GM21619 (cell line): ENCODE data around the gene EFL1.
"Not testable (repeated sequence)": the region's sequence is repeated elsewhere in the genome, so short reads cannot be mapped to it uniquely, and the experiment has no call there.

ENCODE experiments used
- ATAC-seq: cut with Tn5 transposase; IDR thresholded peaks from one replicate; pipeline ENCODE4 v1.9.1; 2021; ENCODE audit not compliant: unreplicated experiment

Gene EFL1

GRCh38 chr15:82262422-82263026 lies at the start of gene EFL1, which contains the start of gene SAXO2:
Gene EFL1, minus strand, starts transcription at chr15:82262734. Its CDS starts 956 bp downstream, at chr15:82261778.
Gene SAXO2, plus strand, starts transcription at chr15:82262818. Its CDS starts 62 bp downstream, at chr15:82262880.
- peak; percentile 93 for ATAC-seq

GRCh38 chr15:82311321-82311720 lies 48.8 kb upstream of the EFL1 start:
- not testable (repeated sequence) for ATAC-seq

- ATAC-seq = no peak
These were observed 47.3 kb upstream of the EFL1 start for GRCh38 chr15:82309802-82310201.

- ATAC-seq = no peak
These were observed 45.2 kb upstream of the EFL1 start for GRCh38 chr15:82307714-82308081.

GRCh38 chr15:82306791-82307713 lies 44.5 kb upstream of the EFL1 start:
- no peak for ATAC-seq

GRCh38 chr15:82305621-82306048 lies 43.1 kb upstream of the EFL1 start:
- ATAC-seq = no peak

GRCh38 chr15:82304778-82305090 lies 42.2 kb upstream of the EFL1 start:
- ATAC-seq = no peak

GRCh38 chr15:82303956-82304777 lies 41.6 kb upstream of the EFL1 start:
- ATAC-seq = no peak

- no peak for ATAC-seq
These were observed 38.9 kb upstream of the EFL1 start for GRCh38 chr15:82301296-82302016.

GRCh38 chr15:82300883-82301282 lies 38.3 kb upstream of the EFL1 start:
- no peak for ATAC-seq

GRCh38 chr15:82300326-82300725 lies 37.8 kb upstream of the EFL1 start:
- not testable (repeated sequence) for ATAC-seq

- not testable (repeated sequence) for ATAC-seq
These were observed 37.0 kb upstream of the EFL1 start for GRCh38 chr15:82299511-82299914.

GRCh38 chr15:82298520-82298919 lies 36.0 kb upstream of the EFL1 start:
- ATAC-seq = no peak

- no peak for ATAC-seq
These were observed 35.5 kb upstream of the EFL1 start for GRCh38 chr15:82298032-82298431.

- ATAC-seq = no peak
These were observed 35.0 kb upstream of the EFL1 start for GRCh38 chr15:82297546-82297945.

GRCh38 chr15:82294061-82294690 lies 31.6 kb upstream of the EFL1 start:
- ATAC-seq = no peak

- ATAC-seq = no peak
These were observed 29.7 kb upstream of the EFL1 start for GRCh38 chr15:82292271-82292670.

- ATAC-seq = not testable (repeated sequence)
These were observed 25.7 kb upstream of the EFL1 start for GRCh38 chr15:82288202-82288601.

- peak; percentile 88 for ATAC-seq
These were observed 23.9 kb upstream of the EFL1 start for GRCh38 chr15:82286475-82286874.

- not testable (repeated sequence) for ATAC-seq
These were observed 21.8 kb upstream of the EFL1 start for GRCh38 chr15:82284381-82284780.
